ENCODE results near the gene ELF5. TPM values are rescaled to one million over a fixed set of nuclear protein-coding genes. Genes with fewer than 3 reads are reported as not detected.

The ELF5 gene
- total RNA-seq, 1 donor: not detected

DNA sequence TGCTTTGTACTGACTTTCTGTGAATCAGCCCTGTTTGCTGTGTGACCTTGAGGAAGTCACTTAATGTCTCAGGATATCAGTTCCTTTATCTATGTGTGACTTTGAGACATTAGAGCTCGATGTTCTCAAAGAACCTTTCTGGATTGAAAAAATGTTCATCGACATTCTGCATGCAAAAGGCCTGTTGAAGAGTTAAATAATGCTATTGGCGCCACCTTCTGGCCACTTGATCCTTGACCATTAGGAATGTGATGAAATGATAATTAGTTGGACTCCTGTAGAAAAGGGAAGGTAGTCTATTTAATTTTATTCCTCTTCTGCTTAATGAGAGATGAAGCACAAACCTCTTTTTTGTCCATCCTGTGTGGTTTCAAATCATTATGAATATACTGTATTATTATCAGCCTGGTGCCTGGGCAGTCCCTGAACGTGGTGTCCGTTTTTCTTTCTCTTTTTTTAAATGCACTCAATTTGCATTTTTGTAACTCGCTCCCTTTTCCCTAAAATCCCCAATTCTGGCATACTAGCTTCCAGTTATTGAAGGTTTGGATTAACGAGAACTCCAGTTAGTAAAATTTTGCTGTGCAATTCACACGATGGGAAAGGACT is 20.7 kb downstream of the ELF5 start:
- H3K27me3 ChIP-seq (ENCODE audit: insufficient read depth, low read length): peaks cover 25% of the 10 kb centered on the region
- H3K36me3 ChIP-seq (ENCODE audit: insufficient read depth, low read length): no peaks in the 10 kb centered on the region
- peak overlapping the region; percentile 21 for H3K4me3 ChIP-seq (ENCODE audit: insufficient read depth, low read length)
- no peaks in the 10 kb centered on the region for H4K20me1 ChIP-seq (ENCODE audit: insufficient read depth, low read length)
- TF ChIP-seq, protein P1, sequence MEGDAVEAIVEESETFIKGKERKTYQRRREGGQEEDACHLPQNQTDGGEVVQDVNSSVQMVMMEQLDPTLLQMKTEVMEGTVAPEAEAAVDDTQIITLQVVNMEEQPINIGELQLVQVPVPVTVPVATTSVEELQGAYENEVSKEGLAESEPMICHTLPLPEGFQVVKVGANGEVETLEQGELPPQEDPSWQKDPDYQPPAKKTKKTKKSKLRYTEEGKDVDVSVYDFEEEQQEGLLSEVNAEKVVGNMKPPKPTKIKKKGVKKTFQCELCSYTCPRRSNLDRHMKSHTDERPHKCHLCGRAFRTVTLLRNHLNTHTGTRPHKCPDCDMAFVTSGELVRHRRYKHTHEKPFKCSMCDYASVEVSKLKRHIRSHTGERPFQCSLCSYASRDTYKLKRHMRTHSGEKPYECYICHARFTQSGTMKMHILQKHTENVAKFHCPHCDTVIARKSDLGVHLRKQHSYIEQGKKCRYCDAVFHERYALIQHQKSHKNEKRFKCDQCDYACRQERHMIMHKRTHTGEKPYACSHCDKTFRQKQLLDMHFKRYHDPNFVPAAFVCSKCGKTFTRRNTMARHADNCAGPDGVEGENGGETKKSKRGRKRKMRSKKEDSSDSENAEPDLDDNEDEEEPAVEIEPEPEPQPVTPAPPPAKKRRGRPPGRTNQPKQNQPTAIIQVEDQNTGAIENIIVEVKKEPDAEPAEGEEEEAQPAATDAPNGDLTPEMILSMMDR (IDR thresholded peaks at IDR 0.05; ENCODE audit: extremely low read depth, low read depth, low read length): peak; percentile 70
- no peaks in the 10 kb centered on the region for H3K9me3 ChIP-seq (ENCODE audit: low read depth, low read length)
- H3K4me1 ChIP-seq (ENCODE audit: insufficient read depth, low read length): peaks cover 7% of the 10 kb centered on the region
- no peak overlapping the region for H3K27ac ChIP-seq (ENCODE audit: low read depth, low read length)
- peak; percentile 92 for DNase-seq (ENCODE audit: insufficient read length, low spot score, missing footprints)
- no peaks in the 10 kb centered on the region for H3K79me2 ChIP-seq (ENCODE audit: insufficient read depth, low read length)
- H2AFZ ChIP-seq (ENCODE audit: low read length): no peak overlapping the region
- H3K4me2 ChIP-seq (ENCODE audit: insufficient read depth, low read length): peak overlapping the region; percentile 28

GRCh38 chr11:34490304-34490703 is 23.3 kb downstream of the ELF5 start:
- Histone ChIP-seq H3K36me3 (ENCODE audit: insufficient read depth, low read length) (no peaks in the 10 kb centered on the region), H4K20me1 (ENCODE audit: insufficient read depth, low read length) (no peaks in the 10 kb centered on the region), H3K4me1 (ENCODE audit: insufficient read depth, low read length) (peaks cover 7% of the 10 kb centered on the region), H3K4me3 (ENCODE audit: insufficient read depth, low read length) (no peak overlapping the region), H2AFZ (ENCODE audit: low read length) (no peak overlapping the region), H3K4me2 (ENCODE audit: insufficient read depth, low read length) (no peak overlapping the region), H3K9me3 (ENCODE audit: low read depth, low read length) (no peaks in the 10 kb centered on the region), H3K79me2 (ENCODE audit: insufficient read depth, low read length) (no peaks in the 10 kb centered on the region), H3K27ac (ENCODE audit: low read depth, low read length) (no peak overlapping the region), H3K27me3 (ENCODE audit: insufficient read depth, low read length) (peaks cover 17% of the 10 kb centered on the region)
- no peak for DNase-seq (ENCODE audit: insufficient read length, low spot score, missing footprints)
- TF ChIP-seq, protein P1 (IDR thresholded peaks at IDR 0.05; ENCODE audit: extremely low read depth, low read depth, low read length): no peak

- no peak for DNase-seq (ENCODE audit: insufficient read length, low spot score, missing footprints)
- TF ChIP-seq, protein P1 (IDR thresholded peaks at IDR 0.05; ENCODE audit: extremely low read depth, low read depth, low read length): no peak
- peaks cover 8% of the 10 kb centered on the region for H3K27me3 ChIP-seq (ENCODE audit: insufficient read depth, low read length)
- H3K9me3 ChIP-seq (ENCODE audit: low read depth, low read length): no peaks in the 10 kb centered on the region
- no peak overlapping the region for H3K27ac ChIP-seq (ENCODE audit: low read depth, low read length)
- no peak overlapping the region for H3K4me2 ChIP-seq (ENCODE audit: insufficient read depth, low read length)
- H2AFZ ChIP-seq (ENCODE audit: low read length): no peak overlapping the region
- no peaks in the 10 kb centered on the region for H4K20me1 ChIP-seq (ENCODE audit: insufficient read depth, low read length)
- H3K4me3 ChIP-seq (ENCODE audit: insufficient read depth, low read length): no peak overlapping the region
- H3K36me3 ChIP-seq (ENCODE audit: insufficient read depth, low read length): no peaks in the 10 kb centered on the region
- H3K79me2 ChIP-seq (ENCODE audit: insufficient read depth, low read length): no peaks in the 10 kb centered on the region
- peaks cover 7% of the 10 kb centered on the region for H3K4me1 ChIP-seq (ENCODE audit: insufficient read depth, low read length)
These were observed 24.6 kb downstream of the ELF5 start for GRCh38 chr11:34488855-34489557.

DNA sequence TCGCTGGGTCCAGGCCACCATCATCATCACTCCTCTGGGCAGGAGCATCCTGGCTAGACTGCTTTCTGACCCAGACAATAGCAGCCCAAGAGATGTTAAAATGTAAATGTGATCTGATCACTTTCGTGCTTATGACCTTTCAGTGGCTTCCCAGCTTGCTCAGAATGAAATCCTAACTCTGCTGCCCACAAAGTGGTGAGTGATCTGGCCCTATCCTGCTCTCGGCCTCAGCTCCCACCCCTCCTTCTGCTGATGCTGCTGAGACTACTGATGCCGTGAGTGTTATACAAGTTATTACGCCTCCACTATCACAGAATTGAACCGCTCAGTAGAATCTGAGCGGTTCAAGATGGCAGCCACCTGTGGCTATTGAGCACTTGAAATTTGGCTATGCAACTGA is 26.2 kb downstream of the ELF5 start:
- Histone ChIP-seq H3K4me1 (ENCODE audit: insufficient read depth, low read length) (no peaks in the 10 kb centered on the region), H3K36me3 (ENCODE audit: insufficient read depth, low read length) (no peaks in the 10 kb centered on the region), H3K4me3 (ENCODE audit: insufficient read depth, low read length) (no peak overlapping the region), H4K20me1 (ENCODE audit: insufficient read depth, low read length) (no peaks in the 10 kb centered on the region), H3K9me3 (ENCODE audit: low read depth, low read length) (no peaks in the 10 kb centered on the region), H3K27me3 (ENCODE audit: insufficient read depth, low read length) (peaks cover 5% of the 10 kb centered on the region), H3K4me2 (ENCODE audit: insufficient read depth, low read length) (no peak overlapping the region), H3K79me2 (ENCODE audit: insufficient read depth, low read length) (no peaks in the 10 kb centered on the region), H2AFZ (ENCODE audit: low read length) (no peak overlapping the region), H3K27ac (ENCODE audit: low read depth, low read length) (no peak overlapping the region)
- DNase-seq (ENCODE audit: insufficient read length, low spot score, missing footprints): no peak
- TF ChIP-seq, protein P1 (IDR thresholded peaks at IDR 0.05; ENCODE audit: extremely low read depth, low read depth, low read length): no peak
